Activated T-helper 1 cell treated with anti-CD3 and anti-CD28 coated beads, Interleukin-12 subunit alpha, Interleukin-12 subunit beta, Interleukin-2, Interleukin-4 antibody, amounts not matched to agents 30 ng/mL and 10 ng/mL and 1 ng/mL, durations not matched to agents 14 hours and 24 hours and 36 hours (primary cell): ENCODE measurements around the gene MUTYH. TPM values are rescaled to one million over a fixed set of nuclear protein-coding genes. Genes with fewer than 3 reads are reported as not detected.
A peak's percentile ranks its signal among the peaks of the same experiment; 100 is the strongest.
"Not testable (repeated sequence)": the region's sequence is repeated elsewhere in the genome, so short reads cannot be mapped to it uniquely, and the experiment has no call there.

Experiments used
- DNase-seq: peaks from one replicate; pipeline ENCODE4 v3.0.0; 2021; ENCODE audit warnings: low spot score
- H3K27ac Mint-ChIP-seq: one replicate; pipeline ENCODE4 v1.8.0; 2021; ENCODE audit warnings: mild to moderate bottlenecking, mixed read lengths
- H3K27me3 Mint-ChIP-seq: one replicate; pipeline ENCODE4 v1.8.0; 2022; ENCODE audit warnings: mild to moderate bottlenecking, moderate library complexity, mixed read lengths; ENCODE audit not compliant: insufficient read depth
- H3K36me3 Mint-ChIP-seq: one replicate; pipeline ENCODE4 v1.8.0; 2021; ENCODE audit warnings: low read depth, mixed read lengths
- H3K4me1 Mint-ChIP-seq: one replicate; pipeline ENCODE4 v1.8.0; 2021; ENCODE audit warnings: low read depth, mixed read lengths
- H3K4me3 Mint-ChIP-seq: one replicate; pipeline ENCODE4 v1.8.0; 2021; ENCODE audit warnings: mild to moderate bottlenecking, moderate library complexity, mixed read lengths
- H3K9me3 Mint-ChIP-seq: one replicate; pipeline ENCODE4 v1.8.0; 2021; ENCODE audit warnings: mixed read lengths
- intact Hi-C: fragments of 100-400 bp; cut with micrococcal nuclease; formaldehyde crosslinking; loops from one replicate; pipeline ENCODE4 v1.15.1; 2024
- total RNA-seq: library from RNA; stranded (reverse); gene quantifications from 2 replicates; pipeline ENCODE4 v1.2.3, GENCODE V29; 2022

The MUTYH gene
- total RNA-seq, 1 donor from 2014 or later = 53.4 TPM

DNA sequence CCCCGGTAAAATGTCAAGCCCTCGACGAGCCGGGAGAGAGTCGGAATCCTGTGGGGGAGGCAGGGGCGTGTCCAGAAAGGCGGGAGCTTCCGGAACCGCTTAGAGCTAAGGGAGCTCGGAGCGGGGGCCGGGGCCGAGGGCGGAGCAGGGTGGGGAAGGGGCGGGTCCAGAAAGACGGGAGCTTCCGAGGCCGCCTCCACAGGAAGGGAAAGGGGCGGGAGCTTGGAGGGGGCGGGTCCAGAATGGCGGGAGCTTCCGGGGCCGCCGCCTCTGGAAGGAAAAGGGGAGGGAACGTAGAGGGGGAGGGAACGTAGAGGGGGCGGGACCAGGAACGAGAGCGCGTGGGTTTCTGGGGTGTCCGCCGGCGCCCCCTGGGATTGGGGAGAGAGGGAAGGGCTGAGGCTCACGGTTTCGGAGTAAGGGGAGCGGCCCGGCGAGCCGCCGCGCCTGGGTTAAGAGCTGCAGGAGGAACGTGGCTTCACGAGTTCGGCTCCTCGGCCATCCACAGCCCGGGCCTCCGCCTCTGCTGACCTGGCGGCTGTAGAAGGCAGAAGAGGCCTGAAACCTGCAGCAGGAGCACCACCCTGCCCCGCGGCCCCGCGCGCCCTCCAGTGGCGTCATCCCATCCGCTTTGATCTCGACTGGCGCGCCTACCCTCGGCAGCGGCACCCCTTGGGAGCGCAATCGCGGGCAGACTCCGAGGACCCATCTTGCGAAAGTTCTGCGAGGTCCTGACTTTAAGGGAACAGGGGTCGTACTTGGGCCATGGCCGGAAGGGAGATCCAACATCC is 36.5 kb downstream of the MUTYH start:
- peak; percentile 87 for DNase-seq
- peak overlapping the region; percentile 93 for H3K27ac Mint-ChIP-seq
- H3K36me3 Mint-ChIP-seq = peaks cover 1% of the 10 kb centered on the region
- H3K4me3 Mint-ChIP-seq = peak overlapping the region; percentile 92
- H3K27me3 Mint-ChIP-seq = no peaks in the 10 kb centered on the region
- no peaks in the 10 kb centered on the region for H3K9me3 Mint-ChIP-seq
- intact Hi-C loops = loop anchor here (1.0 to 10.0 kb wide), 14 partner anchors 23 to 949 kb away; partner anchors contain the start of genes ARMH1, EIF2B3, ERI3 and GPBP1L1
- peaks cover 50% of the 10 kb centered on the region for H3K4me1 Mint-ChIP-seq

DNA sequence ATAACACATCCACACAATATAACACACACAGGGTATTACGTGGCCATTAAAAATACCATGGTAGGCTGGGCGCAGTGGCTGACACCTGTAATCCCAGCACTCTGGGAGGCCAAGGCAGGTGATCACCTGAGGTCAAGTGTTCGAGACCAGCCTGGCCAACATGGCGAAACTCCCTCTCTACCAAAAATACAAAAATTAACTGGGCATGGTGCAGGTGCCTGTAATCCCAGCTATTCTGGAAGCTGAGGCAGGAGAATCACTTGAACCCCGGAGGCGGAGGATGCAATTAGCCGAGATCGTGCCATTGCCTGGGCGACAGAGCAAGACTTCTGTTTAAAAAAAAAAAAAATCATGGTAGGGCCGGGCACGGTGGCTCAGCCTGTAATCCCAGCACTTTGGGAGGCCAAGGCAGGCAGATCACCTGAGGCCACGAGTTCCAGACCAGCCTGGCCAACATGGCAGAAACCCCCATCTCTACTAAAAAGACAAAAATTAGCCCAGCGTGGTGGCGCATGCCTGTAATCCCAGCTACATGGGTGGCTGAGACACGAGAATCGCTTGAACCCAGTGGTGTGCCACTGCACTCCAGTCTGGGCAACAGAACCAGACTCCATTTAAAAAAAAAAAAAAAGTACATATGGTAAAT is 37.6 kb downstream of the MUTYH start:
- peaks cover 1% of the 10 kb centered on the region for H3K36me3 Mint-ChIP-seq
- H3K4me1 Mint-ChIP-seq = peaks cover 50% of the 10 kb centered on the region
- no peaks in the 10 kb centered on the region for H3K27me3 Mint-ChIP-seq
- no peak overlapping the region for H3K27ac Mint-ChIP-seq
- no peaks in the 10 kb centered on the region for H3K9me3 Mint-ChIP-seq
- no peak for DNase-seq
- peak overlapping the region; percentile 49 for H3K4me3 Mint-ChIP-seq
- intact Hi-C loops = loop anchor here (1.0 to 10.0 kb wide), 14 partner anchors 24 to 948 kb away; partner anchors contain the start of genes ARMH1, EIF2B3, ERI3 and GPBP1L1

DNA sequence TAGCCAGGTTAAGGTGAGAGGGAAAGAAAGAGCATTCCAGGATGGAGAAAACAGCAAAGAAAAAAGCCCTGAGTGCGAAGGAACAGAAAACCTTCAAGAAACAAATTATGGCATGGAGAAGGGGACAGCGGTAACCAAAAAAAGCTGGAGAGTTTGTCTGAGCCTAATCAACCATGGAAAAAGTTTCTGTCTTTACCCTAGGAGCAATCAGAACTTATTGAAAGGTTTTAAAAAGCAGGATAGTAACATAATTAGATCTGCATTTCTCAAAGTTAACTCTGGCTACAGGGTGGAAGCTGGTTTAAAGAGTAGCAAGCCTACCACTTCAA is 39.6 kb downstream of the MUTYH start:
- H3K4me3 Mint-ChIP-seq = no peak overlapping the region
- H3K27ac Mint-ChIP-seq = no peak overlapping the region
- H3K27me3 Mint-ChIP-seq = no peaks in the 10 kb centered on the region
- no peak for DNase-seq
- peaks cover 1% of the 10 kb centered on the region for H3K36me3 Mint-ChIP-seq
- H3K4me1 Mint-ChIP-seq = peaks cover 35% of the 10 kb centered on the region
- intact Hi-C loops = loop anchor here (1.0 to 10.0 kb wide), 8 partner anchors 94 to 946 kb away; partner anchors contain the start of genes ERI3 and ZSWIM5
- H3K9me3 Mint-ChIP-seq = no peaks in the 10 kb centered on the region

GRCh38 chr1:45299981-45300668 is 40.1 kb downstream of the MUTYH start:
- no peak for DNase-seq
- no peaks in the 10 kb centered on the region for H3K9me3 Mint-ChIP-seq
- intact Hi-C loops = loop anchor here (1.0 to 10.0 kb wide), 8 partner anchors 94 to 945 kb away; partner anchors contain the start of genes ERI3 and ZSWIM5
- peaks cover 30% of the 10 kb centered on the region for H3K4me1 Mint-ChIP-seq
- no peak overlapping the region for H3K27ac Mint-ChIP-seq
- peaks cover 1% of the 10 kb centered on the region for H3K36me3 Mint-ChIP-seq
- H3K4me3 Mint-ChIP-seq = no peak overlapping the region
- H3K27me3 Mint-ChIP-seq = no peaks in the 10 kb centered on the region

GRCh38 chr1:45299296-45299695 is 40.9 kb downstream of the MUTYH start:
- Mint-ChIP-seq H3K4me1 (peaks cover 21% of the 10 kb centered on the region), H3K9me3 (no peaks in the 10 kb centered on the region), H3K36me3 (peaks cover 1% of the 10 kb centered on the region), H3K4me3 (no peak overlapping the region), H3K27ac (no peak overlapping the region), H3K27me3 (no peaks in the 10 kb centered on the region)
- intact Hi-C loops = no loop called here
- no peak for DNase-seq

DNA sequence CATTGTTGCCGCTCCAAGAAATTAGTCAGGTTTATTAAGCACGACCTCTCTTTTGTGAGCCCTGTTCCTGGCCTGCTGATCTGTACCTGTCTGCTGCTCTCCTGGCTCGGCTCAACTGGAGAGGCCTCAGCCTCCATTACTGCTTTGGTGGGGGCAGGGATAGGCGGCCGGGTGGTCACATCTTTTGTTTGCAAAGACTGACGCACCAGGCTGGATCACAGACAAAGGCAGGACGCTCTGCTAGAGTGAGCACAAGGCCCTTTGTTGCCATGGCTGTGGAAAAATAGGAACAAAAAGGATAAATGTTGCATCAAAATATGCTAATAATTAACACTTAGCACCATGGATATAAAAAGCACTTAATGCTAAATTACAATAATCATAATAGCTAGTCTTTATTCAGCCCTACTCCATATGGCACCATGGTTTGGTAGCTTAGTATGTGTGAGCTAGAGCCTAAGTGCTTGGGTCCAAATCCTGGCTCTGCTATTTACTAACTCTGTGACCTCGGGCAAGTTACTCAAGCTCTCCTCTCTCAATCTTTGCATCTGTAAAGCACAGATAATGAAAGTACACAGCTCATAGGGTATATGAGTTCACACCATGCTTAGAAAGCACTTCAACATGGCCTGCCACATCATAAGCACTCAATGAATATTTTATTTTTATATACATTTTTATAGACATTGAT is 42.4 kb downstream of the MUTYH start:
- H3K4me1 Mint-ChIP-seq = peaks cover 18% of the 10 kb centered on the region
- DNase-seq = no peak
- H3K9me3 Mint-ChIP-seq = no peaks in the 10 kb centered on the region
- H3K4me3 Mint-ChIP-seq = no peak overlapping the region
- H3K27ac Mint-ChIP-seq = no peak overlapping the region
- no peaks in the 10 kb centered on the region for H3K27me3 Mint-ChIP-seq
- intact Hi-C loops = no loop called here
- no peaks in the 10 kb centered on the region for H3K36me3 Mint-ChIP-seq

- H3K36me3 Mint-ChIP-seq = no peaks in the 10 kb centered on the region
- no peaks in the 10 kb centered on the region for H3K4me1 Mint-ChIP-seq
- intact Hi-C loops = no loop called here
- H3K27ac Mint-ChIP-seq = no peak overlapping the region
- H3K9me3 Mint-ChIP-seq = no peaks in the 10 kb centered on the region
- no peak for DNase-seq
- H3K4me3 Mint-ChIP-seq = no peak overlapping the region
- peaks cover 6% of the 10 kb centered on the region for H3K27me3 Mint-ChIP-seq
Observed at GRCh38 chr1:45291716-45292115, 48.5 kb downstream of the MUTYH start.

GRCh38 chr1:45291002-45291401 is 49.2 kb downstream of the MUTYH start:
- intact Hi-C loops, H3K9me3 Mint-ChIP-seq, H3K27me3 Mint-ChIP-seq, H3K36me3 Mint-ChIP-seq, H3K27ac Mint-ChIP-seq, H3K4me3 Mint-ChIP-seq, H3K4me1 Mint-ChIP-seq, DNase-seq: not testable (repeated sequence)

DNA sequence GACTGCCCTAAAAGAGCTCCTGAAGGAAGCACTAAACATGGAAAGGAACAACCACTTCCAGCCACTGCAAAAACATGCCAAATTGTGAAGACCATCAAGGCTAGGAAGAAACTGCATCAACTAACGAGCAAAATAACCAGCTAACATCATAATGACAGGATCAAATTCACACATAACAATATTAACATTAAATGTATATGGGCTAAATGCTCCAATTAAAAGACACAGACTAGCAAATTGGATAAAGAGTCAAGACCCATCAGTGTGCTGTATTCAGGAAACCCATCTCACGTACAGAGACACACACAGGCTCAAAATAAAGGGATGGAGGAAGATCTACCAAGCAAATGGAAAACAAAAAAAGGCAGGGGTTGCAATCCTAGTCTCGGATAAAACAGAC is 53.7 kb downstream of the MUTYH start:
- H3K4me3 Mint-ChIP-seq, DNase-seq, H3K27me3 Mint-ChIP-seq, H3K9me3 Mint-ChIP-seq, H3K36me3 Mint-ChIP-seq, intact Hi-C loops, H3K4me1 Mint-ChIP-seq, H3K27ac Mint-ChIP-seq: not testable (repeated sequence)

DNA sequence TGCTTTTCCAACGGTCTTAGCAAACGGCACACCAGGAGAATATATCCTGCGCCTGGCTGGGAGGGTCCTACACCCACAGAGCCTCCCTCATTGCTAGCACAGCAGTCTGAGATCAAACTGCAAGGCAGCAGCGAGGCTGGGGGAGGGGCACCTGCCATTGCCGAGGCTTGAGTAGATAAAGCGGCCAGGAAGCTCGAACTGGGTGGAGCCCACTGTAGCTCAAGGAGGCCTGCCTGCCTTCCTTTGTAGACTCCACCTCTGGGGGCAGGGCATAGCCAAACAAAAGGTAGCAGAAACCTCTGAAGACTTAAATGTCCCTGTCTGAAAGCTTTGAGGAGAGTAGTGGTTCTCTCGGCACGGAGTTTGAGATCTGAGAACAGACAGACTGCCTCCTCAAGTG is 55.4 kb downstream of the MUTYH start:
- H3K36me3 Mint-ChIP-seq, H3K4me1 Mint-ChIP-seq, H3K27ac Mint-ChIP-seq, DNase-seq, intact Hi-C loops, H3K4me3 Mint-ChIP-seq, H3K9me3 Mint-ChIP-seq: not testable (repeated sequence)
- peaks cover 13% of the 10 kb centered on the region for H3K27me3 Mint-ChIP-seq

DNA sequence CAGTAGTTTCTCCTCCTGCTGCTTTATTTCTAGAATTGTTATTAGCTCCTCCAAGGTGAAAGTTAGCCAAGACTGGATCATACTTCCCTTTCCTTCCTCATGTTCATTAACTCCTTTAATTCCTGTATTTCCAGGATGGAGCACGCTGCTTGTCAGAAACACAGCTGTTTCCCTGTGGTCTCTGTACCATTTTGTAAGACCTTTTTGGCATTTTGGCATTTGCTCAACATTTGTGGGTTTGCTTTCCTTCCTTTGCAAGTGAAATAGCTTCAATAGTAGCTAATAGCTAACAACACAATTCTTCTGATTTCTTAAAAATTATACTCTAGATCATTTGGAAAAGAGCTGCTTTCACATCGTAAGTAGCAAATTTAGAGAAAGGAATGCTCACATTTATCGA is 57.9 kb downstream of the MUTYH start:
- Mint-ChIP-seq H3K9me3 (no peaks in the 10 kb centered on the region), H3K27ac (no peak overlapping the region), H3K4me1 (no peaks in the 10 kb centered on the region), H3K36me3 (no peaks in the 10 kb centered on the region), H3K27me3 (peaks cover 20% of the 10 kb centered on the region), H3K4me3 (no peak overlapping the region)
- intact Hi-C loops = no loop called here
- no peak for DNase-seq
